H9 (cell line): ENCODE data around the gene POLDIP3. TPM values are rescaled to one million over a fixed set of nuclear protein-coding genes. Genes with fewer than 3 reads are reported as not detected.

Experiments used
- DNase-seq: peaks from one replicate; pipeline ENCODE4 v3.0.0-alpha.2; 2017
- H2AFZ ChIP-seq: one replicate; pipeline ENCODE4 v1.6.1; 2013; ENCODE audit warnings: mild to moderate bottlenecking, low read length, control low read depth, moderate library complexity
- H2AK5ac ChIP-seq: 2 replicates; pipeline ENCODE4 v1.6.1; 2013; ENCODE audit warnings: low read length, control low read depth, mixed read lengths; ENCODE audit not compliant: insufficient read length
- H2BK120ac ChIP-seq: one replicate; pipeline ENCODE4 v1.6.1; 2013; ENCODE audit warnings: low read depth, mild to moderate bottlenecking, low read length, control low read depth, inconsistent platforms; ENCODE audit not compliant: poor library complexity, severe bottlenecking
- H2BK12ac ChIP-seq: 2 replicates; pipeline ENCODE4 v1.6.1; 2013; ENCODE audit warnings: low read length, control low read depth, mixed read lengths, low read depth; ENCODE audit not compliant: insufficient read length
- H2BK15ac ChIP-seq: 2 replicates; pipeline ENCODE4 v1.6.1; 2013; ENCODE audit warnings: low read depth, low read length, control low read depth
- H2BK20ac ChIP-seq: one replicate; pipeline ENCODE4 v1.6.1; 2013; ENCODE audit warnings: low read depth, mild to moderate bottlenecking, low read length, control low read depth, inconsistent platforms; ENCODE audit not compliant: poor library complexity, severe bottlenecking
- H2BK5ac ChIP-seq: 2 replicates; pipeline ENCODE4 v1.6.1; 2013; ENCODE audit warnings: low read length, control low read depth, mixed read lengths; ENCODE audit not compliant: insufficient read length
- H3K14ac ChIP-seq: 2 replicates; pipeline ENCODE4 v1.6.1; 2013; ENCODE audit warnings: low read length, control low read depth; ENCODE audit not compliant: insufficient read depth
- H3K18ac ChIP-seq: 2 replicates; pipeline ENCODE4 v1.6.1; 2013; ENCODE audit warnings: low read depth, mild to moderate bottlenecking, mixed read lengths, low read length, control low read depth; ENCODE audit not compliant: insufficient read length
- H3K23ac ChIP-seq: 2 replicates; pipeline ENCODE4 v1.6.1; 2013; ENCODE audit warnings: low read length, control low read depth, mixed read lengths, low read depth; ENCODE audit not compliant: insufficient read length
- H3K23me2 ChIP-seq: 2 replicates; pipeline ENCODE4 v1.6.1; 2013; ENCODE audit warnings: low read depth, mild to moderate bottlenecking, mixed read lengths, low read length, control low read depth; ENCODE audit not compliant: insufficient read length, poor library complexity, severe bottlenecking
- H3K27ac ChIP-seq: 2 replicates; pipeline ENCODE4 v1.5.1; 2013; ENCODE audit warnings: low read length, control low read depth, mixed read lengths, low read depth; ENCODE audit not compliant: insufficient read length
- H3K27me3 ChIP-seq: 2 replicates; pipeline ENCODE4 v1.6.1; 2013; ENCODE audit warnings: low read length, control low read depth, inconsistent platforms; ENCODE audit not compliant: insufficient read depth
- H3K4ac ChIP-seq: 2 replicates; pipeline ENCODE4 v1.6.1; 2013; ENCODE audit warnings: low read depth, mild to moderate bottlenecking, control low read depth, inconsistent platforms, low read length, moderate library complexity
- H3K4me1 ChIP-seq: 2 replicates; pipeline ENCODE4 v1.6.1; 2013; ENCODE audit warnings: low read length, control low read depth, inconsistent platforms; ENCODE audit not compliant: insufficient read depth
- H3K4me2 ChIP-seq: 2 replicates; pipeline ENCODE4 v1.6.1; 2013; ENCODE audit warnings: low read length, control low read depth, mixed read lengths; ENCODE audit not compliant: insufficient read length, insufficient read depth
- H3K56ac ChIP-seq: 2 replicates; pipeline ENCODE4 v1.6.1; 2013; ENCODE audit warnings: low read depth, mild to moderate bottlenecking, mixed read lengths, low read length, control low read depth; ENCODE audit not compliant: insufficient read length
- H3K79me1 ChIP-seq: 2 replicates; pipeline ENCODE4 v1.6.1; 2013; ENCODE audit warnings: low read depth, mild to moderate bottlenecking, moderate library complexity, low read length, control low read depth, inconsistent platforms; ENCODE audit not compliant: insufficient read depth, poor library complexity, severe bottlenecking
- H3K79me2 ChIP-seq: 2 replicates; pipeline ENCODE4 v1.6.1; 2013; ENCODE audit warnings: low read length, control low read depth, inconsistent platforms; ENCODE audit not compliant: insufficient read depth
- H3K9ac ChIP-seq: 2 replicates; pipeline ENCODE4 v1.6.1; 2013; ENCODE audit warnings: low read length, control low read depth, mixed read lengths; ENCODE audit not compliant: insufficient read length; ENCODE audit errors: extremely low read depth
- H3K9me3 ChIP-seq: one replicate; pipeline ENCODE4 v1.6.1; 2013; ENCODE audit warnings: low read depth, low read length, inconsistent platforms; ENCODE audit not compliant: control insufficient read depth
- H3T11ph ChIP-seq: one replicate; pipeline ENCODE4 v1.6.1; 2013; ENCODE audit warnings: mild to moderate bottlenecking, low read length, control low read depth, inconsistent platforms
- H4K20me1 ChIP-seq: one replicate; pipeline ENCODE4 v1.6.1; 2013; ENCODE audit not compliant: control insufficient read depth, insufficient read length, insufficient read depth
- H4K5ac ChIP-seq: 2 replicates; pipeline ENCODE4 v1.6.1; 2013; ENCODE audit warnings: low read depth, mild to moderate bottlenecking, mixed read lengths, low read length, control low read depth; ENCODE audit not compliant: insufficient read length
- H4K8ac ChIP-seq: replicated peaks from 2 replicates; pipeline ENCODE4 v1.6.1; 2013; ENCODE audit warnings: low read length, control low read depth, mixed read lengths, low read depth; ENCODE audit not compliant: insufficient read length
- H4K91ac ChIP-seq: 2 replicates; pipeline ENCODE4 v1.6.1; 2013; ENCODE audit warnings: low read depth, mild to moderate bottlenecking, moderate library complexity, mixed read lengths, low read length, control low read depth; ENCODE audit not compliant: insufficient read length
- H3K27ac Mint-ChIP-seq, 3 experiments: 2 replicates in 2 of 3; 3 replicates in 1 of 3; pipeline ENCODE4 v1.8.0; 2020 to 2021; ENCODE audit warnings: mixed read lengths in 3 of 3, mild to moderate bottlenecking in 1 of 3, moderate library complexity in 1 of 3
- H3K27me3 Mint-ChIP-seq: 2 replicates; pipeline ENCODE4 v1.8.0; 2021; ENCODE audit warnings: low read depth, mild to moderate bottlenecking, moderate library complexity, mixed read lengths
- H3K36me3 Mint-ChIP-seq, 3 experiments: 2 replicates in 2 of 3; 3 replicates in 1 of 3; pipeline ENCODE4 v1.8.0; 2020 to 2021; ENCODE audit warnings: low read depth in 3 of 3, mixed read lengths in 3 of 3; ENCODE audit not compliant: insufficient read depth in 1 of 3
- H3K4me1 Mint-ChIP-seq, 2 experiments: 2 replicates each; pipeline ENCODE4 v1.8.0; 2020; ENCODE audit warnings: mixed read lengths in 2 of 2
- H3K4me3 Mint-ChIP-seq, 2 experiments: 2 replicates in 1 of 2; 3 replicates in 1 of 2; pipeline ENCODE4 v1.8.0; 2020 to 2021; ENCODE audit warnings: mild to moderate bottlenecking in 2 of 2, mixed read lengths in 2 of 2, moderate library complexity in 1 of 2
- H3K9me3 Mint-ChIP-seq, 2 experiments: 2 replicates in 1 of 2; 3 replicates in 1 of 2; pipeline ENCODE4 v1.8.0; 2020; ENCODE audit warnings: mild to moderate bottlenecking in 2 of 2, mixed read lengths in 2 of 2, moderate library complexity in 1 of 2
- CTCF ChIP-seq: fragments of 200-600 bp; sonication (generic); conservative IDR thresholded peaks from 3 replicates; pipeline ENCODE4 v1.8.0; 2021; ENCODE audit warnings: antibody characterized with exemption, mild to moderate bottlenecking
- WGBS: extraction: QIAGEN DNeasy Blood & Tissue Kit; methylation state at CpG from one replicate; pipeline ENCODE4 v1.1.7; 2013; ENCODE audit warnings: missing lambda C conversion rate, low lambda C conversion rate, mixed read lengths; ENCODE audit not compliant: insufficient read length; ENCODE audit errors: extremely low coverage; 5-methylcytosine and 5-hydroxymethylcytosine counted together
- total RNA-seq: library from RNA; stranded (reverse); gene quantifications from 2 replicates; pipeline ENCODE4 v1.2.1, GENCODE V29; 2021

The POLDIP3 gene
- total RNA-seq, 1 experiment from 2014 or later: 90.8 TPM

- H3K23ac ChIP-seq: no peak overlapping the region
- no peak overlapping the region for H3K14ac ChIP-seq
- TF ChIP-seq CTCF: no peak
- H3K4me1 Mint-ChIP-seq: peaks cover 0 to 4% of the 10 kb centered on the region in 2 experiments; a peak in 1 of 4 replicates
- H3K56ac ChIP-seq: no peak overlapping the region
- H2BK20ac ChIP-seq: no peak overlapping the region
- no peak overlapping the region for H2BK120ac ChIP-seq
- H3K27me3 ChIP-seq: no peaks in the 10 kb centered on the region
- no peak overlapping the region for H3K27ac Mint-ChIP-seq
- no peak overlapping the region for H2BK15ac ChIP-seq
- no peak overlapping the region for H3T11ph ChIP-seq
- peaks cover 20% of the 10 kb centered on the region; the same call in 1 of the 2 replicates for H3K79me2 ChIP-seq
- no peak overlapping the region for H2BK5ac ChIP-seq
- no peaks in the 10 kb centered on the region for H3K27me3 Mint-ChIP-seq
- H3K27ac ChIP-seq: no peak overlapping the region
- no peak overlapping the region for H3K4me2 ChIP-seq
- H3K36me3 Mint-ChIP-seq: peaks cover 45 to 87% (median 79%) of the 10 kb centered on the region in 3 experiments
- no peaks in the 10 kb centered on the region for H3K4me1 ChIP-seq
- H3K18ac ChIP-seq: no peak overlapping the region
- no peak for DNase-seq
- H3K9me3 Mint-ChIP-seq: peaks cover 0 to 8% of the 10 kb centered on the region in 2 experiments; a peak in 1 of 5 replicates
- no peak overlapping the region for H4K91ac ChIP-seq
- H2AFZ ChIP-seq: no peak overlapping the region
- H3K4me3 Mint-ChIP-seq: no peak overlapping the region
- H3K23me2 ChIP-seq: no peaks in the 10 kb centered on the region
- no peaks in the 10 kb centered on the region for H4K20me1 ChIP-seq
- H4K8ac ChIP-seq: no peak overlapping the region
- H3K79me1 ChIP-seq: peaks cover 18% of the 10 kb centered on the region
- no peak overlapping the region for H2BK12ac ChIP-seq
- H4K5ac ChIP-seq: no peak overlapping the region
- H3K9ac ChIP-seq: no peak overlapping the region
- no peak overlapping the region for H2AK5ac ChIP-seq
- WGBS: no CpG with 5 or more reads among the region's 2 CpGs
- no peaks in the 10 kb centered on the region for H3K9me3 ChIP-seq
- H3K4ac ChIP-seq: no peak overlapping the region
Observed at GRCh38 chr22:42602470-42602869, 12.2 kb downstream of the POLDIP3 start.
